Tibial nerve (tissue), 4 donors: ENCODE measurements around the gene PAQR6.

ENCODE experiments used
- CTCF ChIP-seq, 5 experiments: fragments of 200-600 bp in 3 of 5; fragments of 450-650 bp in 2 of 5; sonication (generic) in 3 of 5; IDR thresholded peaks; one replicate each; pipeline ENCODE4 v1.5.1; 2016 to 2019; ENCODE audit warnings: antibody characterized with exemption in 5 of 5, mild to moderate bottlenecking in 3 of 5, moderate library complexity in 2 of 5
- EP300 ChIP-seq, 2 donors: sonication (generic); formaldehyde crosslinking; IDR thresholded peaks; one replicate each; pipeline ENCODE4 v1.6.1; 2017; ENCODE audit warnings: antibody characterized with exemption in 2 of 2, mild to moderate bottlenecking in 1 of 2

- no peak for TF ChIP-seq EP300 (IDR thresholded peaks at IDR 0.05)
- TF ChIP-seq CTCF (IDR thresholded peaks at IDR 0.05), result no peak
Measured at GRCh38 chr1:156286061-156286460, 38.2 kb upstream of the PAQR6 start.
